MCF 10A (cell line): ENCODE measurements around the gene HMOX1. TPM values are rescaled to one million over a fixed set of nuclear protein-coding genes. Genes with fewer than 3 reads are reported as not detected.

Experiments used
- BruUV-seq: library from RNA; stranded (reverse); fragments of 400-500 nt; replicated peaks from 2 replicates; lab custom pipeline; 2021; lab: Mats Ljungman, UMichigan
- CTCF ChIA-PET: fragments of 300-600 bp; sonication (Branson Sonifier 250); formaldehyde crosslinking; extraction: SDS; loops from one replicate; lab custom pipeline; 2021; ENCODE audit warnings: antibody characterized with exemption, inconsistent platforms; lab: Yijun Ruan, JAX
- POLR2A ChIA-PET: fragments of 300-600, 350-650 bp; sonication (Branson Sonifier 250); formaldehyde crosslinking; extraction: SDS; loops from one replicate; lab custom pipeline; 2020; ENCODE audit warnings: antibody characterized with exemption, inconsistent platforms; lab: Yijun Ruan, JAX
- DNase-seq: peaks from one replicate; pipeline ENCODE4 v3.0.0-alpha.2; 2018; ENCODE audit not compliant: unreplicated experiment
- H3K27ac Mint-ChIP-seq: one replicate; pipeline ENCODE4 v1.8.0; 2022; ENCODE audit warnings: mild to moderate bottlenecking, low read depth, mixed read lengths; ENCODE audit not compliant: unreplicated experiment
- H3K27me3 Mint-ChIP-seq: one replicate; pipeline ENCODE4 v1.8.0; 2022; ENCODE audit warnings: mixed read lengths; ENCODE audit not compliant: insufficient read depth, unreplicated experiment
- H3K36me3 Mint-ChIP-seq: one replicate; pipeline ENCODE4 v1.8.0; 2022; ENCODE audit warnings: mild to moderate bottlenecking, moderate library complexity, mixed read lengths; ENCODE audit not compliant: insufficient read depth, unreplicated experiment
- H3K4me1 Mint-ChIP-seq: one replicate; pipeline ENCODE4 v1.8.0; 2022; ENCODE audit warnings: mixed read lengths; ENCODE audit not compliant: insufficient read depth, unreplicated experiment
- H3K4me3 Mint-ChIP-seq: one replicate; pipeline ENCODE4 v1.8.0; 2022; ENCODE audit warnings: mild to moderate bottlenecking, moderate library complexity, mixed read lengths; ENCODE audit not compliant: unreplicated experiment
- H3K9me3 Mint-ChIP-seq: one replicate; pipeline ENCODE4 v1.8.0; 2022; ENCODE audit warnings: mixed read lengths; ENCODE audit not compliant: unreplicated experiment
- CTCF ChIP-seq: fragments of 200-600 bp; IDR thresholded peaks from one replicate; pipeline ENCODE4 v1.8.0; 2022; ENCODE audit warnings: antibody characterized with exemption, mild to moderate bottlenecking; ENCODE audit not compliant: unreplicated experiment
- intact Hi-C: fragments of 100-400 bp; cut with micrococcal nuclease; formaldehyde crosslinking; loops from 2 replicates; pipeline ENCODE4 v1.14.1; 2022
- total RNA-seq: library from RNA; stranded (reverse); gene quantifications from 2 replicates; pipeline ENCODE4 v1.2.3, GENCODE V29; 2022

Gene HMOX1
- total RNA-seq, 1 experiment from 2014 or later, result 1.9 TPM

- Mint-ChIP-seq H3K36me3 (peaks cover 6% of the 10 kb centered on the region), H3K4me1 (peaks cover 11% of the 10 kb centered on the region), H3K27me3 (no peaks in the 10 kb centered on the region), H3K27ac (no peak overlapping the region), H3K9me3 (no peaks in the 10 kb centered on the region), H3K4me3 (peak overlapping the region; percentile 74)
- POLR2A ChIA-PET, result interaction anchor here (0.6 to 1.1 kb wide), 5 partner anchors 13 to 774 kb away, joined by 3 to 4 read pairs (median 3); partner anchors contain the start of gene TOM1
- intact Hi-C loops, result loop anchor here (1.0 to 2.0 kb wide), 7 partner anchors 30 to 774 kb away; partner anchors contain the start of gene HMOX1
- no TSS peak for BruUV-seq
- peak; percentile 91 for DNase-seq
- TF ChIP-seq CTCF, result peak; percentile 92
- CTCF ChIA-PET, result interaction anchor here (0.6 to 2.5 kb wide), 43 partner anchors 9 to 1460 kb away, joined by 3 to 18 read pairs (median 4); partner anchors contain the start of gene HMOX1
These were observed 30.1 kb upstream of the HMOX1 start for GRCh38 chr22:35350539-35351503.

- CTCF ChIA-PET, result interaction anchor here (0.7 to 1.5 kb wide), 5 partner anchors 24 to 772 kb away, joined by 3 to 10 read pairs (median 3); no protein-coding TSS in a partner anchor
- Mint-ChIP-seq H3K36me3 (peaks cover 6% of the 10 kb centered on the region), H3K9me3 (no peaks in the 10 kb centered on the region), H3K27ac (no peak overlapping the region), H3K4me3 (no peak overlapping the region), H3K4me1 (peaks cover 11% of the 10 kb centered on the region), H3K27me3 (no peaks in the 10 kb centered on the region)
- intact Hi-C loops, result no loop called here
- POLR2A ChIA-PET, result interaction anchor here (1.7 kb wide), 1 partner anchor 28 kb away, joined by 3 read pairs; the partner anchor contains the start of gene HMOX1
- no peak for TF ChIP-seq CTCF
- BruUV-seq, result no TSS peak
- no peak for DNase-seq
These were observed 28.4 kb upstream of the HMOX1 start for GRCh38 chr22:35352214-35353111.

- intact Hi-C loops, result no loop called here
- no TSS peak for BruUV-seq
These were observed 27.6 kb upstream of the HMOX1 start for GRCh38 chr22:35353318-35353717.

More at GRCh38 chr22:35353318-35353717, 27.6 kb upstream of the HMOX1 start:
- TF ChIP-seq CTCF, result no peak
- Mint-ChIP-seq H3K4me1 (peaks cover 17% of the 10 kb centered on the region), H3K4me3 (no peak overlapping the region), H3K27me3 (no peaks in the 10 kb centered on the region), H3K27ac (no peak overlapping the region), H3K36me3 (peaks cover 2% of the 10 kb centered on the region), H3K9me3 (no peaks in the 10 kb centered on the region)
- POLR2A ChIA-PET, result interaction anchor here (1.7 kb wide), 1 partner anchor 27 kb away, joined by 3 read pairs; the partner anchor contains the start of gene HMOX1
- DNase-seq, result no peak
- CTCF ChIA-PET, result interaction anchor here (0.6 to 0.7 kb wide), 2 partner anchors 77 to 1668 kb away, joined by 3 read pairs; no protein-coding TSS in a partner anchor
